Esophagus muscularis mucosa (tissue), 4 donors: Measurements from ENCODE around the gene AGTRAP. TPM values are rescaled to one million over a fixed set of nuclear protein-coding genes. Genes with fewer than 3 reads are reported as not detected.

Experiments
- DNase-seq: peaks from one replicate; pipeline ENCODE4 v3.0.0-alpha.2; 2017; ENCODE audit errors: extremely low spot score
- H3K27ac ChIP-seq, 4 donors: fragments of 200-600 bp; sonication (generic); replicated peaks in 1 of 4; 1 replicate in 3 of 4; 2 replicates in 1 of 4; pipeline ENCODE4 v1.5.1; 2016 to 2019; ENCODE audit warnings: mild to moderate bottlenecking in 1 of 4
- H3K27me3 ChIP-seq, 4 donors: fragments of 200-600 bp; sonication (generic); one replicate each; pipeline versions ENCODE4 v1.5.1 to v1.6.0; 2016 to 2019
- H3K36me3 ChIP-seq, 4 donors: fragments of 200-600 bp; sonication (generic); one replicate each; pipeline ENCODE4 v1.5.1; 2016 to 2019
- H3K4me1 ChIP-seq, 4 donors: fragments of 200-600 bp; sonication (generic); one replicate each; pipeline ENCODE4 v1.5.1; 2016 to 2019
- H3K4me3 ChIP-seq, 4 donors: fragments of 200-600 bp; sonication (generic); 1 replicate in 2 of 4; 2 replicates in 2 of 4; pipeline ENCODE4 v1.5.1; 2016 to 2019; ENCODE audit warnings: mild to moderate bottlenecking in 4 of 4, moderate library complexity in 1 of 4
- H3K9me3 ChIP-seq, 4 donors: fragments of 200-600 bp; sonication (generic); 1 replicate in 3 of 4; 2 replicates in 1 of 4; pipeline ENCODE4 v1.5.1; 2016 to 2019
- CTCF ChIP-seq, 3 experiments: fragments of 200-600 bp in 2 of 3; fragments of 450-650 bp in 1 of 3; sonication (generic) in 2 of 3; IDR thresholded peaks; one replicate each; pipeline ENCODE4 v1.5.1; 2017 to 2019; ENCODE audit warnings: antibody characterized with exemption in 3 of 3, mild to moderate bottlenecking in 2 of 3, moderate library complexity in 1 of 3
- EP300 ChIP-seq: sonication (generic); formaldehyde crosslinking; IDR thresholded peaks from one replicate; pipeline ENCODE4 v1.6.1; 2017; ENCODE audit warnings: antibody characterized with exemption
- POLR2A ChIP-seq: fragments of 450-650 bp; IDR thresholded peaks from one replicate; pipeline ENCODE4 v1.6.1; 2017; ENCODE audit warnings: antibody characterized with exemption, moderate library complexity, mild to moderate bottlenecking, low read depth
- POLR2AphosphoS5 ChIP-seq, 2 donors: sonication (generic); formaldehyde crosslinking; IDR thresholded peaks; one replicate each; pipeline ENCODE4 v1.6.1; 2017; ENCODE audit warnings: antibody characterized with exemption in 2 of 2
- whole genome bisulfite sequencing: methylation state at CpG from one replicate; pipeline ENCODE4 v1.1.5; 2018; 5-methylcytosine and 5-hydroxymethylcytosine counted together
- intact Hi-C: fragments of 100-400 bp; cut with DNase I; formaldehyde crosslinking; loops from one replicate; pipeline ENCODE4 v1.15.1; 2023
- total RNA-seq, 4 donors: library from RNA; depleted of rRNA; stranded (reverse); fragments of >200 nt; gene quantifications; one replicate each; pipeline versions ENCODE4 v1.1.0 to v1.2.1, GENCODE V29; 2016

Gene AGTRAP
- total RNA-seq, 4 donors from 2014 or later, result 31.6 to 73.4 (median 45.6) TPM

DNA sequence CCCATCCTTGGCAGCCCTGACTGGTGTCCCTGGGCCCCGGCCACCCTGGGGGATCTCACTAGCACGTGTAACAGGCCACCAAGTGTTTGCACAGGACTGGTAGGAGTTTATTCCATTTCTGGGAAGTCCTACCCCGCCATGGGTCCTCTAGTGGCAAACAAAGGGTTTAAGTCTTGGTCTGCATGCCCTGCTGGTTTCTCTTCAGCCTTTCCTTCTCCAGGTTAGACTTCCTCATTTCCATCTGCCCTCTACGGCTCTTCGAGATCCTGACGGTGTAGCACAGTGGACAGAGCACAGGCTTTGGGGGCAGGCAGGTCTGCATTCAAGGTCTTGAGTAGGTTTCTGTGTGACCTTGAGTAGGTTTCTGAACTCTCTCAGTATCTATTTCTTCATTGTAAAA is 2.8 kb downstream of the AGTRAP start:
- intact Hi-C loops, result loop anchor here (5.0 kb wide), 1 partner anchor 49 kb away; no protein-coding TSS in a partner anchor
- DNase-seq, result no peak
- WGBS, result 82% methylated on average over 6 of the region's 6 CpGs
- TF ChIP-seq POLR2AphosphoS5 (IDR thresholded peaks at IDR 0.05), result no peak
- TF ChIP-seq CTCF (IDR thresholded peaks at IDR 0.05), result no peak
- no peak overlapping the region for H3K27ac ChIP-seq
- no peaks in the 10 kb centered on the region for H3K27me3 ChIP-seq
- no peaks in the 10 kb centered on the region for H3K36me3 ChIP-seq
- H3K4me3 ChIP-seq, result no peak overlapping the region
- no peaks in the 10 kb centered on the region for H3K9me3 ChIP-seq
- H3K4me1 ChIP-seq, result peaks cover 17 to 57% (median 54%) of the 10 kb centered on the region in 4 donors

GRCh38 chr1:11740258-11741192 is 4.6 kb downstream of the AGTRAP start:
- peaks cover 11 to 50% (median 48%) of the 10 kb centered on the region in 4 donors for H3K4me1 ChIP-seq
- H3K27me3 ChIP-seq, result no peaks in the 10 kb centered on the region
- H3K27ac ChIP-seq, result no peak overlapping the region
- H3K36me3 ChIP-seq, result peaks cover 0 to 14% (median under 1%) of the 10 kb centered on the region in 4 donors
- DNase-seq, result no peak
- 62% methylated on average over 15 of the region's 15 CpGs for WGBS
- no peaks in the 10 kb centered on the region for H3K9me3 ChIP-seq
- intact Hi-C loops, result no loop called here
- H3K4me3 ChIP-seq, result no peak overlapping the region
- no peak for TF ChIP-seq CTCF (IDR thresholded peaks at IDR 0.05)
- no peak for TF ChIP-seq POLR2AphosphoS5 (IDR thresholded peaks at IDR 0.05)
- no peak for TF ChIP-seq EP300
- TF ChIP-seq POLR2A, result no peak

GRCh38 chr1:11741482-11741881 is 5.5 kb downstream of the AGTRAP start:
- 91% methylated on average over 4 of the region's 4 CpGs for WGBS
- no peaks in the 10 kb centered on the region for H3K9me3 ChIP-seq
- no peaks in the 10 kb centered on the region for H3K27me3 ChIP-seq
- H3K27ac ChIP-seq, result no peak overlapping the region
- no peak overlapping the region for H3K4me3 ChIP-seq
- TF ChIP-seq CTCF (IDR thresholded peaks at IDR 0.05) (no peak), POLR2AphosphoS5 (IDR thresholded peaks at IDR 0.05) (no peak), POLR2A (no peak), EP300 (no peak)
- intact Hi-C loops, result no loop called here
- no peak for DNase-seq
- peaks cover 0 to 23% (median 8%) of the 10 kb centered on the region in 4 donors for H3K36me3 ChIP-seq
- H3K4me1 ChIP-seq, result peaks cover 10 to 43% (median 42%) of the 10 kb centered on the region in 4 donors

DNA sequence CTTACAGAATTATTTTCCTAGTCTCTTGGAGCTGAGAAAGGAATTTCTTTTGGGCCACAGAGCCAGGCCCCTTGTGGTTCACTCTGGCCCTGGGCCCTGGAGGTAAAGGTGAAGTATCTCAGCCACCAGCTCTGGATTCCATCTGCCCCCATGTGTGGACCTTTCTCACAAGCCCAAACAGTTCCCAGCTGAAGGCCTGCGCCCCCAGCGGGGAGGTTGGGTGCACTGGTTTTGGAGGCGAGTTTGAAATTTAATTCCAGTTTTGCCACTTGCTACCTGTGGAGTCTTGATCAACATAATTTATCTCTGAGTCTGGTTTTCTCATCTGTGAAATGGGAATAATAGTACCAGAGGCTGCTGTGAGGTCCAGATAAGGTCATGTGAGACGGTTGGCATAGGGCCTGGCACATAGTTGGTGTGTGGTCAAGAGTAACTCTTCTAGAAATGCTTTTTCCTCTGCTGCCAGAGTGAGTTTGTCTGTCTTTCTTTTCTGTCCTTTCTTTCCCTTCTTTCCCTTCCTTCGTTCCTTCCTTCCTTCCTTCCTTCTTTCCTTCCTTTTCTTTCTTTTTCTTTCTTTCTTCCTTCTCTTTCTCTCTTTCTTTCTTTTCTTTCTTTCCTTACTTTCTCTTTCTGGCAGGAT is 6.1 kb downstream of the AGTRAP start:
- H3K27me3 ChIP-seq, result no peaks in the 10 kb centered on the region
- WGBS, result 88% methylated on average over 5 of the region's 5 CpGs
- TF ChIP-seq POLR2A, result no peak
- no peak for TF ChIP-seq POLR2AphosphoS5 (IDR thresholded peaks at IDR 0.05)
- TF ChIP-seq EP300, result no peak
- TF ChIP-seq CTCF (IDR thresholded peaks at IDR 0.05), result no peak

More for the DNA sequence above, 6.1 kb downstream of the AGTRAP start:
- Histone ChIP-seq H3K4me1 (peaks cover 9 to 38% (median 37%) of the 10 kb centered on the region in 4 donors), H3K4me3 (no peak overlapping the region), H3K27ac (no peak overlapping the region), H3K36me3 (peaks cover 0 to 29% (median 10%) of the 10 kb centered on the region in 4 donors), H3K9me3 (no peaks in the 10 kb centered on the region)
- intact Hi-C loops, result no loop called here
- no peak for DNase-seq
